PC-3 (cell line): Measurements from ENCODE around the gene ABLIM2. TPM values are rescaled to one million over a fixed set of nuclear protein-coding genes. Genes with fewer than 3 reads are reported as not detected.

Experiments used
- ATAC-seq: fragments of 200-7000 bp; cut with Tn5 transposase; 2 replicates; pipeline ENCODE4 v1.9.1; 2020; ENCODE audit warnings: mild to moderate bottlenecking, moderate library complexity
- BruUV-seq: library from RNA; stranded (reverse); fragments of 400-500 nt; replicated peaks from 2 replicates; lab custom pipeline; 2021; lab: Mats Ljungman, UMichigan
- CTCF ChIA-PET: fragments of 300-600 bp; sonication (Branson Sonifier 250); formaldehyde crosslinking; loops from one replicate; lab custom pipeline; 2022; ENCODE audit warnings: antibody characterized with exemption; lab: Charles Lee
- POLR2A ChIA-PET: fragments of 300-600 bp; sonication (Branson Sonifier 250); formaldehyde crosslinking; loops from one replicate; lab custom pipeline; 2022; ENCODE audit warnings: antibody characterized with exemption; ENCODE audit not compliant: unreplicated experiment; lab: Charles Lee
- DNase-seq: peaks from one replicate; pipeline ENCODE4 v3.0.0-alpha.2; 2015
- H2AFZ ChIP-seq: fragments of 300-600 bp; sonication (generic); 2 replicates; pipeline ENCODE4 v1.6.0; 2016; ENCODE audit warnings: antibody characterized with exemption, low read length
- H3F3A ChIP-seq: fragments of 300-600 bp; sonication (generic); one replicate; pipeline ENCODE4 v1.6.0; 2017; ENCODE audit warnings: antibody characterized with exemption, low read length, control low read depth, mild to moderate bottlenecking; ENCODE audit not compliant: unreplicated experiment
- H3K27ac ChIP-seq: fragments of 300-600 bp; sonication (generic); 2 replicates; pipeline ENCODE4 v1.5.1; 2016; ENCODE audit warnings: mild to moderate bottlenecking, low read length
- H3K27me3 ChIP-seq: fragments of 300-600 bp; sonication (generic); 2 replicates; pipeline ENCODE4 v1.6.1; 2016; ENCODE audit warnings: low read length, mixed read lengths
- H3K36me3 ChIP-seq: fragments of 300-600 bp; sonication (generic); 2 replicates; pipeline ENCODE4 v1.6.1; 2016; ENCODE audit warnings: low read depth, mixed run types, low read length, mixed read lengths
- H3K4me1 ChIP-seq: fragments of 300-600 bp; sonication (generic); 2 replicates; pipeline ENCODE4 v1.5.1; 2016; ENCODE audit warnings: low read length; ENCODE audit not compliant: insufficient read depth
- H3K4me2 ChIP-seq: fragments of 300-600 bp; sonication (generic); 2 replicates; pipeline ENCODE4 v1.6.0; 2016; ENCODE audit warnings: low read length
- H3K4me3 ChIP-seq: fragments of 300-600 bp; sonication (generic); 2 replicates; pipeline ENCODE4 v1.5.1; 2016; ENCODE audit warnings: mild to moderate bottlenecking, low read length, mixed read lengths
- H3K79me2 ChIP-seq: fragments of 300-600 bp; sonication (generic); 2 replicates; pipeline ENCODE4 v1.6.1; 2017; ENCODE audit warnings: low read length, mixed read lengths
- H3K9ac ChIP-seq: fragments of 300-600 bp; sonication (generic); 2 replicates; pipeline ENCODE4 v1.6.0; 2016; ENCODE audit warnings: mild to moderate bottlenecking, low read length
- H3K9me2 ChIP-seq: fragments of 300-600 bp; sonication (generic); replicated peaks from 2 replicates; pipeline ENCODE4 v1.6.1; 2016; ENCODE audit warnings: mixed run types, low read length, mixed read lengths
- H3K9me3 ChIP-seq: fragments of 300-600 bp; sonication (generic); 2 replicates; pipeline ENCODE4 v1.6.1; 2016; ENCODE audit warnings: low read length, mixed read lengths
- H4K20me1 ChIP-seq: fragments of 300-600 bp; sonication (generic); 2 replicates; pipeline ENCODE4 v1.6.1; 2016; ENCODE audit warnings: low read length, mixed read lengths
- CTCF ChIP-seq: fragments of 300-600 bp; sonication (generic); conservative IDR thresholded peaks from 2 replicates; pipeline ENCODE4 v1.5.1; 2017; ENCODE audit warnings: antibody characterized with exemption, low read depth, mild to moderate bottlenecking, low read length
- EZH2 ChIP-seq: fragments of 300-600 bp; sonication (generic); IDR thresholded peaks from one replicate; pipeline ENCODE4 v1.6.1; 2017; ENCODE audit warnings: antibody characterized with exemption, mild to moderate bottlenecking, low read length; ENCODE audit not compliant: unreplicated experiment
- EZH2phosphoT487 ChIP-seq: fragments of 300-600 bp; sonication (generic); IDR thresholded peaks from 2 replicates; pipeline ENCODE4 v1.6.1; 2018; ENCODE audit warnings: mild to moderate bottlenecking, antibody characterized with exemption, low read length, borderline replicate concordance
- intact Hi-C: fragments of 100-400 bp; cut with micrococcal nuclease; formaldehyde crosslinking; loops from 2 replicates; pipeline ENCODE4 v1.9.0; 2023
- total RNA-seq: library from RNA; depleted of rRNA; stranded (reverse); fragments of >200 nt; gene quantifications from 2 replicates; pipeline ENCODE4 v1.2.3, GENCODE V29; 2014

ABLIM2 gene
- total RNA-seq, 1 experiment from 2014 or later = 3.2 TPM

- H3K4me1 ChIP-seq = peaks cover 25% of the 10 kb centered on the region
- H3K4me3 ChIP-seq = no peak overlapping the region
- no peak overlapping the region for H3K27ac ChIP-seq
- H3K27me3 ChIP-seq = no peaks in the 10 kb centered on the region
- BruUV-seq = no TSS peak
- DNase-seq = no peak
- H4K20me1 ChIP-seq = peaks cover 3% of the 10 kb centered on the region
- no peaks in the 10 kb centered on the region for H3K9me3 ChIP-seq
- no peaks in the 10 kb centered on the region for H3K9me2 ChIP-seq
- POLR2A ChIA-PET = no interaction called here
- intact Hi-C loops = no loop called here
- H3F3A ChIP-seq = no peaks in the 10 kb centered on the region
- CTCF ChIA-PET = no interaction called here
- H2AFZ ChIP-seq = no peak overlapping the region
- TF ChIP-seq CTCF = no peak
- TF ChIP-seq EZH2phosphoT487 = no peak
- no peak for TF ChIP-seq EZH2
- no peaks in the 10 kb centered on the region for H3K36me3 ChIP-seq
- peaks cover 14% of the 10 kb centered on the region for H3K79me2 ChIP-seq
- H3K9ac ChIP-seq = no peak overlapping the region
- no peak overlapping the region for H3K4me2 ChIP-seq
- no peak for ATAC-seq
Measured at GRCh38 chr4:7943211-7943610, 215.4 kb downstream of the ABLIM2 start.

DNA sequence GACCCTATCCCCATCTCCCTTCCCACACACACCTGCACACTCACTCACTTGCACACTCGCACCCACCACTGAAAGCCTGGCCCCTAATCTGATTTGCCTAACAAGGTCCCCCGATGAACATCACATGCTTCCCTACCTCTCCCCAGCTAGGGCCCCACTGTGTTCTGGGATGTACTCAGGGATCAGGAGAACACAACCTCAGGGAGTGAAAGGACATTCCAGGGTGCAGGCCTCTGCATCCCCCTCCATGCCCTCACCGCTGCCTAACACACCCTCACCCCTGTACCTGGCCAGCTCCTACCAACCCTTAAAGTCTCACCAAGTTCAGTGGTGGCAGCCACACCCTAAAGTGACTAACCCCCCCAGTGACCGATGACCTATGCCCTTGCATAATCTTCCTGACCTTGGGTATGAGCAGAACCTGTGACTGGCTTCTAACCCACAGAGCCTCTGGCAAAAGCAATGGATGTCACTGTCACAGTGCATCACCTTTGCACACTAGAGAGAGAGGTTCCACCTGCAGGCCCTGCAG lies 216.6 kb downstream of the ABLIM2 start:
- ATAC-seq (no peak), DNase-seq (no peak)
- POLR2A ChIA-PET = no interaction called here
- Histone ChIP-seq H2AFZ (no peak overlapping the region), H4K20me1 (peaks cover 13% of the 10 kb centered on the region), H3K9ac (no peak overlapping the region), H3K79me2 (peaks cover 26% of the 10 kb centered on the region), H3K4me2 (peak overlapping the region; percentile 50; the same call in 1 of the 2 replicates), H3K27ac (peak overlapping the region; percentile 51), H3F3A (no peaks in the 10 kb centered on the region), H3K4me1 (peaks cover 28% of the 10 kb centered on the region), H3K27me3 (no peaks in the 10 kb centered on the region), H3K4me3 (no peak overlapping the region), H3K9me3 (no peaks in the 10 kb centered on the region), H3K9me2 (no peaks in the 10 kb centered on the region), H3K36me3 (no peaks in the 10 kb centered on the region)
- intact Hi-C loops = no loop called here
- CTCF ChIA-PET = no interaction called here
- TF ChIP-seq CTCF (no peak), EZH2 (no peak), EZH2phosphoT487 (no peak)
- BruUV-seq = no TSS peak

- ATAC-seq (peak; percentile 41), DNase-seq (peak; percentile 81)
- Histone ChIP-seq H3K9me2 (no peaks in the 10 kb centered on the region), H3K4me3 (no peak overlapping the region), H3K4me2 (peak overlapping the region; percentile 50), H4K20me1 (peaks cover 17% of the 10 kb centered on the region), H3K27ac (peak overlapping the region; percentile 51), H3K4me1 (peaks cover 33% of the 10 kb centered on the region), H3F3A (no peaks in the 10 kb centered on the region), H2AFZ (no peak overlapping the region), H3K9ac (no peak overlapping the region), H3K36me3 (no peaks in the 10 kb centered on the region), H3K79me2 (peaks cover 33% of the 10 kb centered on the region), H3K27me3 (no peaks in the 10 kb centered on the region), H3K9me3 (no peaks in the 10 kb centered on the region)
- no TSS peak for BruUV-seq
- ChIA-PET CTCF (no interaction called here), POLR2A (no interaction called here)
- no peak for TF ChIP-seq EZH2
- TF ChIP-seq EZH2phosphoT487 = no peak
- no peak for TF ChIP-seq CTCF
- intact Hi-C loops = no loop called here
Measured at GRCh38 chr4:7941111-7941964, 217.3 kb downstream of the ABLIM2 start.
